Sigmoid colon (tissue), 7 donors: ENCODE results near the gene OR6K3. TPM values are rescaled to one million over a fixed set of nuclear protein-coding genes. Genes with fewer than 3 reads are reported as not detected.
"Not testable (repeated sequence)": the region's sequence is repeated elsewhere in the genome, so short reads cannot be mapped to it uniquely, and the experiment has no call there.

Experiments
- DNase-seq: peaks from one replicate; pipeline ENCODE4 v3.0.0-alpha.2; 2019
- H3K27ac ChIP-seq, 4 donors: fragments of 200-600 bp; sonication (generic); one replicate each; pipeline ENCODE4 v1.5.1; 2016 to 2019; ENCODE audit warnings: mild to moderate bottlenecking in 1 of 4
- H3K27me3 ChIP-seq, 3 donors: fragments of 200-600 bp; sonication (generic); one replicate each; pipeline ENCODE4 v1.5.1; 2019; ENCODE audit warnings: mild to moderate bottlenecking in 1 of 3
- H3K36me3 ChIP-seq, 4 donors: fragments of 200-600 bp; sonication (generic); one replicate each; pipeline ENCODE4 v1.5.1; 2016 to 2019
- H3K4me1 ChIP-seq, 4 donors: fragments of 200-600 bp; sonication (generic); one replicate each; pipeline ENCODE4 v1.5.1; 2017 to 2019
- H3K4me3 ChIP-seq, 4 donors: fragments of 200-600 bp; sonication (generic); one replicate each; pipeline ENCODE4 v1.5.1; 2017 to 2019; ENCODE audit warnings: mild to moderate bottlenecking in 2 of 4, moderate library complexity in 1 of 4
- H3K9me3 ChIP-seq, 4 donors: fragments of 200-600 bp in 3 of 4; sonication (generic) in 3 of 4; one replicate each; pipeline versions ENCODE4 v1.5.1 to v1.6.1; 2013 to 2019
- CTCF ChIP-seq, 4 experiments: fragments of 450-650 bp in 3 of 4; fragments of 200-600 bp in 1 of 4; IDR thresholded peaks; one replicate each; pipeline ENCODE4 v1.5.1; 2016 to 2019; ENCODE audit warnings: antibody characterized with exemption in 4 of 4, mild to moderate bottlenecking in 3 of 4, moderate library complexity in 2 of 4
- EP300 ChIP-seq, 4 donors: sonication (generic); formaldehyde crosslinking; IDR thresholded peaks; one replicate each; pipeline ENCODE4 v1.6.1; 2017; ENCODE audit warnings: antibody characterized with exemption in 4 of 4
- POLR2A ChIP-seq, 2 donors: fragments of 450-650 bp; IDR thresholded peaks; one replicate each; pipeline ENCODE4 v1.6.1; 2016; ENCODE audit warnings: antibody characterized with exemption in 2 of 2, mild to moderate bottlenecking in 2 of 2, moderate library complexity in 2 of 2
- POLR2AphosphoS5 ChIP-seq, 4 donors: sonication (generic); formaldehyde crosslinking; IDR thresholded peaks; one replicate each; pipeline ENCODE4 v1.6.1; 2017; ENCODE audit warnings: antibody characterized with exemption in 4 of 4
- WGBS, 2 donors: extraction: QIAGEN DNeasy Blood & Tissue Kit; methylation state at CpG; one replicate each; pipeline ENCODE4 v1.1.7; 2013; 5-methylcytosine and 5-hydroxymethylcytosine counted together
- intact Hi-C: fragments of 100-400 bp; cut with DNase I; formaldehyde crosslinking; loops from one replicate; pipeline ENCODE4 v1.15.1; 2023
- polyA plus RNA-seq, 3 donors: library from polyadenylated mRNA; stranded (reverse); fragments of 200-250 nt; gene quantifications; one replicate each; pipeline ENCODE4 v1.2.3, GENCODE V29; 2013
- total RNA-seq, 4 donors: library from RNA; depleted of rRNA; stranded (reverse); fragments of >200 nt; gene quantifications; one replicate each; pipeline ENCODE4 v1.1.0, GENCODE V29; 2016
- donor health status: healthy with polysubstance abuse.
- donor health status: Bipolar disorder and iron deficiency.
- donor health status: healthy.

Gene OR6K3
- total and polyA plus RNA-seq, 7 donors, result not detected

GRCh38 chr1:158706096-158706495 lies 14.4 kb downstream of the OR6K3 start:
- H3K36me3 ChIP-seq, result no peaks in the 10 kb centered on the region
- WGBS, 2 donors, result 56 to 76% methylated on average over 2 of the region's 2 CpGs
- H3K27ac ChIP-seq, result no peak overlapping the region
- no peaks in the 10 kb centered on the region for H3K9me3 ChIP-seq
- no peaks in the 10 kb centered on the region for H3K27me3 ChIP-seq
- TF ChIP-seq EP300 (IDR thresholded peaks at IDR 0.05) (no peak), CTCF (IDR thresholded peaks at IDR 0.05) (no peak)
- intact Hi-C loops, result no loop called here
- no peak overlapping the region for H3K4me3 ChIP-seq
- DNase-seq, result no peak
- H3K4me1 ChIP-seq, result no peaks in the 10 kb centered on the region

GRCh38 chr1:158700552-158700951 lies 20.0 kb downstream of the OR6K3 start, which contains the start of gene OR6K2:
OR6K2 (minus strand) TSS chr1:158700652; CDS start chr1:158700652, 0 bp downstream.
- no peaks in the 10 kb centered on the region for H3K9me3 ChIP-seq
- H3K4me3 ChIP-seq, result no peak within 1 kb of the TSS
- no peaks in the 10 kb centered on the region for H3K27me3 ChIP-seq
- intact Hi-C loops, result no loop called here
- no peak for TF ChIP-seq POLR2AphosphoS5 (IDR thresholded peaks at IDR 0.05)
- TF ChIP-seq EP300 (IDR thresholded peaks at IDR 0.05), result no peak
- no peak for TF ChIP-seq CTCF (IDR thresholded peaks at IDR 0.05)
- no peak for TF ChIP-seq POLR2A (IDR thresholded peaks at IDR 0.05)
- H3K36me3 ChIP-seq, result no peaks in the 10 kb centered on the region
- no peak for DNase-seq
- WGBS, 2 donors, result 82 to 91% methylated on average over 4 of the region's 4 CpGs
- no peaks in the 10 kb centered on the region for H3K4me1 ChIP-seq
- no peak within 1 kb of the TSS for H3K27ac ChIP-seq

GRCh38 chr1:158694596-158694995 lies 25.9 kb downstream of the OR6K3 start:
- H3K4me1 ChIP-seq, result no peaks in the 10 kb centered on the region
- no peak for TF ChIP-seq EP300 (IDR thresholded peaks at IDR 0.05)
- TF ChIP-seq CTCF (IDR thresholded peaks at IDR 0.05), result no peak
- WGBS, 2 donors, result 59 to 81% methylated on average over 2 of the region's 2 CpGs
- no peaks in the 10 kb centered on the region for H3K36me3 ChIP-seq
- H3K9me3 ChIP-seq, result no peaks in the 10 kb centered on the region
- H3K27me3 ChIP-seq, result no peaks in the 10 kb centered on the region
- no peak overlapping the region for H3K27ac ChIP-seq
- H3K4me3 ChIP-seq, result no peak overlapping the region
- no peak for DNase-seq
- intact Hi-C loops, result no loop called here

GRCh38 chr1:158692356-158692755 lies 28.2 kb downstream of the OR6K3 start:
- no peaks in the 10 kb centered on the region for H3K36me3 ChIP-seq
- no peaks in the 10 kb centered on the region for H3K4me1 ChIP-seq
- H3K4me3 ChIP-seq, result no peak overlapping the region
- intact Hi-C loops, result no loop called here
- H3K9me3 ChIP-seq, result no peaks in the 10 kb centered on the region
- H3K27ac ChIP-seq, result no peak overlapping the region
- no peaks in the 10 kb centered on the region for H3K27me3 ChIP-seq
- DNase-seq, result no peak
- TF ChIP-seq EP300 (IDR thresholded peaks at IDR 0.05) (no peak), CTCF (IDR thresholded peaks at IDR 0.05) (no peak), POLR2A (IDR thresholded peaks at IDR 0.05) (no peak), POLR2AphosphoS5 (IDR thresholded peaks at IDR 0.05) (no peak)

GRCh38 chr1:158691907-158692306 lies 28.6 kb downstream of the OR6K3 start:
- intact Hi-C loops, result no loop called here
- DNase-seq, result no peak

GRCh38 chr1:158691149-158691548 lies 29.4 kb downstream of the OR6K3 start:
- H3K36me3 ChIP-seq, H3K4me1 ChIP-seq, H3K4me3 ChIP-seq, H3K27ac ChIP-seq, H3K9me3 ChIP-seq, DNase-seq, intact Hi-C loops, H3K27me3 ChIP-seq: not testable (repeated sequence)
- 49 to 76% methylated on average over 1 of the region's 1 CpG for WGBS, 2 donors

More at GRCh38 chr1:158691907-158692306, 28.6 kb downstream of the OR6K3 start:
- TF ChIP-seq CTCF (IDR thresholded peaks at IDR 0.05), result no peak
- Histone ChIP-seq H3K27ac (no peak overlapping the region), H3K27me3 (no peaks in the 10 kb centered on the region), H3K9me3 (no peaks in the 10 kb centered on the region), H3K4me3 (no peak overlapping the region), H3K36me3 (no peaks in the 10 kb centered on the region), H3K4me1 (no peaks in the 10 kb centered on the region)
